GM19468 (cell line): ENCODE results near the gene HMCN1.

Experiments
- ATAC-seq: cut with Tn5 transposase; IDR thresholded peaks from one replicate; pipeline ENCODE4 v1.9.1; 2021; ENCODE audit warnings: mild to moderate bottlenecking, moderate library complexity, moderate number of reproducible peaks; ENCODE audit not compliant: unreplicated experiment; ENCODE audit errors: extremely low read depth

Gene HMCN1

GRCh38 chr1:185991266-185991665, 257.1 kb downstream of the HMCN1 start:
- ATAC-seq = no peak

GRCh38 chr1:185996211-185996610, 262.0 kb downstream of the HMCN1 start:
- no peak for ATAC-seq

- ATAC-seq = no peak
Observed at GRCh38 chr1:185998391-185998790, 264.2 kb downstream of the HMCN1 start.

- no peak for ATAC-seq
Observed at GRCh38 chr1:186002406-186002805, 268.2 kb downstream of the HMCN1 start.

- ATAC-seq = no peak
Observed at GRCh38 chr1:186009039-186009737, 275.0 kb downstream of the HMCN1 start.

GRCh38 chr1:186014370-186015037, 280.3 kb downstream of the HMCN1 start:
- ATAC-seq = no peak

GRCh38 chr1:186016856-186017255, 282.7 kb downstream of the HMCN1 start:
- no peak for ATAC-seq

- ATAC-seq = no peak
Observed at GRCh38 chr1:186022184-186022583, 288.0 kb downstream of the HMCN1 start.

GRCh38 chr1:186026946-186027345, 292.8 kb downstream of the HMCN1 start:
- no peak for ATAC-seq

- ATAC-seq = no peak
Observed at GRCh38 chr1:186027621-186028020, 293.4 kb downstream of the HMCN1 start.

- ATAC-seq = no peak
Observed at GRCh38 chr1:186030453-186030852, 296.3 kb downstream of the HMCN1 start.

- ATAC-seq = no peak
Observed at GRCh38 chr1:186033847-186034271, 299.7 kb downstream of the HMCN1 start.

- no peak for ATAC-seq
Observed at GRCh38 chr1:186042230-186042629, 308.0 kb downstream of the HMCN1 start.

GRCh38 chr1:186043296-186043695, 309.1 kb downstream of the HMCN1 start:
- ATAC-seq = no peak

GRCh38 chr1:186044079-186044685, 310.0 kb downstream of the HMCN1 start:
- no peak for ATAC-seq

GRCh38 chr1:186046437-186047211, 312.4 kb downstream of the HMCN1 start:
- ATAC-seq = no peak

GRCh38 chr1:186050360-186050759, 316.2 kb downstream of the HMCN1 start:
- ATAC-seq = no peak

GRCh38 chr1:186054003-186054402, 319.8 kb downstream of the HMCN1 start:
- no peak for ATAC-seq

- ATAC-seq = no peak
Observed at GRCh38 chr1:186054932-186055331, 320.7 kb downstream of the HMCN1 start.

GRCh38 chr1:186055846-186056245, 321.7 kb downstream of the HMCN1 start:
- ATAC-seq = no peak

- no peak for ATAC-seq
Observed at GRCh38 chr1:186057086-186057485, 322.9 kb downstream of the HMCN1 start.
